HEK293 (cell line): ENCODE measurements around the gene WARS2.

ENCODE experiments used
- CTCF ChIA-PET: fragments of 350-600 bp; formaldehyde crosslinking; extraction: SDS; loops from one replicate; lab custom pipeline; 2021; ENCODE audit warnings: antibody characterized with exemption; lab: Yijun Ruan, JAX
- POLR2A ChIA-PET: fragments of 300-600 bp; formaldehyde crosslinking; extraction: SDS; loops from one replicate; lab custom pipeline; 2020; ENCODE audit warnings: antibody characterized with exemption, inconsistent platforms; lab: Yijun Ruan, JAX
- H3K27ac ChIP-seq: fragments of 200-500 bp; sonication (Bioruptor generic); 2 replicates; pipeline ENCODE4 v1.5.1; 2014; ENCODE audit warnings: low read depth, low read length, control low read depth, inconsistent platforms; ENCODE audit errors: extremely low read depth
- H3K36me3 ChIP-seq, 2 experiments: fragments of 200-500 bp in 1 of 2; sonication (Bioruptor generic) in 1 of 2; 1 replicate in 1 of 2; 2 replicates in 1 of 2; pipeline ENCODE4 v1.5.1; 2014 to 2017; ENCODE audit warnings: inconsistent platforms in 2 of 2, low read length in 2 of 2; ENCODE audit not compliant: control insufficient read depth in 2 of 2, insufficient read depth in 1 of 2
- H3K4me1 ChIP-seq: fragments of 200-500 bp; sonication (Bioruptor generic); 2 replicates; pipeline ENCODE4 v1.5.1; 2014; ENCODE audit warnings: mild to moderate bottlenecking, low read length, inconsistent platforms; ENCODE audit not compliant: control insufficient read depth, insufficient read depth
- H3K4me3 ChIP-seq: 2 replicates; pipeline ENCODE4 v1.5.1; 2011; ENCODE audit warnings: low read depth, mild to moderate bottlenecking, control low read depth, low read length, moderate library complexity
- H3K9me3 ChIP-seq: fragments of 200-500 bp; sonication (Bioruptor generic); 2 replicates; pipeline ENCODE4 v1.5.1; 2014; ENCODE audit warnings: low read depth, low read length, inconsistent platforms; ENCODE audit not compliant: control insufficient read depth, insufficient read depth
- ZNF169 ChIP-seq: fragments of 450-650 bp; formaldehyde crosslinking; IDR thresholded peaks from 2 replicates; pipeline ENCODE4 v1.5.1; 2016; ENCODE audit warnings: missing biosample characterization, missing genetic modification characterization
- ZNF341 ChIP-seq: fragments of 450-650 bp; formaldehyde crosslinking; IDR thresholded peaks from 2 replicates; pipeline ENCODE4; 2016; ENCODE audit warnings: low read depth, missing biosample characterization, missing genetic modification characterization
- ZNF366 ChIP-seq: fragments of 450-650 bp; formaldehyde crosslinking; conservative IDR thresholded peaks from 2 replicates; pipeline ENCODE4 v1.5.1; 2016; ENCODE audit warnings: missing biosample characterization, missing genetic modification characterization
- ZNF433 ChIP-seq: fragments of 450-650 bp; formaldehyde crosslinking; IDR thresholded peaks from 2 replicates; pipeline ENCODE4 v1.5.1; 2016; ENCODE audit warnings: missing biosample characterization, missing genetic modification characterization, low read depth
- ZNF585B ChIP-seq: fragments of 450-650 bp; formaldehyde crosslinking; IDR thresholded peaks from 2 replicates; pipeline ENCODE4 v1.5.1; 2016; ENCODE audit warnings: missing biosample characterization, missing genetic modification characterization
- ZNF629 ChIP-seq: fragments of 450-650 bp; formaldehyde crosslinking; IDR thresholded peaks from 2 replicates; pipeline ENCODE4 v1.5.1; 2017; ENCODE audit warnings: missing biosample characterization, missing genetic modification characterization
- ZNF707 ChIP-seq: fragments of 450-650 bp; formaldehyde crosslinking; IDR thresholded peaks from 2 replicates; pipeline ENCODE4 v1.5.1; 2016; ENCODE audit warnings: missing biosample characterization, missing genetic modification characterization
- TF ChIP-seq, protein P1 (sequence below): fragments of 450-650 bp; formaldehyde crosslinking; IDR thresholded peaks from 2 replicates; pipeline ENCODE4 v1.5.1; 2016; ENCODE audit warnings: missing biosample characterization, missing genetic modification characterization
- TF ChIP-seq, protein P2 (sequence below): fragments of 450-650 bp; IDR thresholded peaks from 2 replicates; pipeline ENCODE4 v1.5.1; 2018; ENCODE audit warnings: missing biosample characterization, mild to moderate bottlenecking, missing genetic modification characterization
- TF ChIP-seq, protein P3 (sequence below): fragments of 450-650 bp; formaldehyde crosslinking; IDR thresholded peaks from 2 replicates; pipeline ENCODE4 v1.5.1; 2016; ENCODE audit warnings: missing biosample characterization, missing genetic modification characterization, low read depth
- TF ChIP-seq, protein P4 (sequence below): fragments of 450-650 bp; formaldehyde crosslinking; IDR thresholded peaks from 2 replicates; pipeline ENCODE4 v1.5.1; 2016; ENCODE audit warnings: missing biosample characterization, missing genetic modification characterization

WARS2 gene

DNA sequence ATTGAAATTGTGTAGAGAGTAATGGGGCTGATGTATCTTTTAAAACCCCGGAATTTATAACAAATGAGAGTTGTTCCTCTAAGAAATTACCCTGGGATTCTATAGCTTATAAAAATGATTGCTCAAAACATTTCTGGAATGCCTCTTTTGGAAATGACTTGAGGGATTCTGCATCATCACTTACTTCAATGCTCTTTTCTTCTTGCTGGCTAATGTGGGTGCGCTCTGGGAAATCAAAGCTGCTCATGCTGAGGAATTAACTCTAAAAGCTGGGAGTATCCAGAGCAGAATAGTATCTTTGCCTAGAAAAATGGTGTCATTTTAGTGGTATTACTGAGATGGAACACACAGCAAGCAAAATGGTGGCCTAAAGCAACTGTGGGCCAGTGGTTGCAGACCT lies 129.3 kb downstream of the WARS2 start (continued):
- TF ChIP-seq ZNF341 (tag by site-specific recombination) (no peak), ZNF707 (tag by site-specific recombination) (no peak), ZNF169 (tag by site-specific recombination) (no peak)
- TF ChIP-seq, protein P1, sequence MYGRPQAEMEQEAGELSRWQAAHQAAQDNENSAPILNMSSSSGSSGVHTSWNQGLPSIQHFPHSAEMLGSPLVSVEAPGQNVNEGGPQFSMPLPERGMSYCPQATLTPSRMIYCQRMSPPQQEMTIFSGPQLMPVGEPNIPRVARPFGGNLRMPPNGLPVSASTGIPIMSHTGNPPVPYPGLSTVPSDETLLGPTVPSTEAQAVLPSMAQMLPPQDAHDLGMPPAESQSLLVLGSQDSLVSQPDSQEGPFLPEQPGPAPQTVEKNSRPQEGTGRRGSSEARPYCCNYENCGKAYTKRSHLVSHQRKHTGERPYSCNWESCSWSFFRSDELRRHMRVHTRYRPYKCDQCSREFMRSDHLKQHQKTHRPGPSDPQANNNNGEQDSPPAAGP (tag by site-specific recombination) = no peak
- TF ChIP-seq, protein P2, sequence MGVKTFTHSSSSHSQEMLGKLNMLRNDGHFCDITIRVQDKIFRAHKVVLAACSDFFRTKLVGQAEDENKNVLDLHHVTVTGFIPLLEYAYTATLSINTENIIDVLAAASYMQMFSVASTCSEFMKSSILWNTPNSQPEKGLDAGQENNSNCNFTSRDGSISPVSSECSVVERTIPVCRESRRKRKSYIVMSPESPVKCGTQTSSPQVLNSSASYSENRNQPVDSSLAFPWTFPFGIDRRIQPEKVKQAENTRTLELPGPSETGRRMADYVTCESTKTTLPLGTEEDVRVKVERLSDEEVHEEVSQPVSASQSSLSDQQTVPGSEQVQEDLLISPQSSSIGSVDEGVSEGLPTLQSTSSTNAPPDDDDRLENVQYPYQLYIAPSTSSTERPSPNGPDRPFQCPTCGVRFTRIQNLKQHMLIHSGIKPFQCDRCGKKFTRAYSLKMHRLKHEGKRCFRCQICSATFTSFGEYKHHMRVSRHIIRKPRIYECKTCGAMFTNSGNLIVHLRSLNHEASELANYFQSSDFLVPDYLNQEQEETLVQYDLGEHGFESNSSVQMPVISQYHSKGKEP (tag by site-specific recombination) = no peak
- TF ChIP-seq, protein P3, sequence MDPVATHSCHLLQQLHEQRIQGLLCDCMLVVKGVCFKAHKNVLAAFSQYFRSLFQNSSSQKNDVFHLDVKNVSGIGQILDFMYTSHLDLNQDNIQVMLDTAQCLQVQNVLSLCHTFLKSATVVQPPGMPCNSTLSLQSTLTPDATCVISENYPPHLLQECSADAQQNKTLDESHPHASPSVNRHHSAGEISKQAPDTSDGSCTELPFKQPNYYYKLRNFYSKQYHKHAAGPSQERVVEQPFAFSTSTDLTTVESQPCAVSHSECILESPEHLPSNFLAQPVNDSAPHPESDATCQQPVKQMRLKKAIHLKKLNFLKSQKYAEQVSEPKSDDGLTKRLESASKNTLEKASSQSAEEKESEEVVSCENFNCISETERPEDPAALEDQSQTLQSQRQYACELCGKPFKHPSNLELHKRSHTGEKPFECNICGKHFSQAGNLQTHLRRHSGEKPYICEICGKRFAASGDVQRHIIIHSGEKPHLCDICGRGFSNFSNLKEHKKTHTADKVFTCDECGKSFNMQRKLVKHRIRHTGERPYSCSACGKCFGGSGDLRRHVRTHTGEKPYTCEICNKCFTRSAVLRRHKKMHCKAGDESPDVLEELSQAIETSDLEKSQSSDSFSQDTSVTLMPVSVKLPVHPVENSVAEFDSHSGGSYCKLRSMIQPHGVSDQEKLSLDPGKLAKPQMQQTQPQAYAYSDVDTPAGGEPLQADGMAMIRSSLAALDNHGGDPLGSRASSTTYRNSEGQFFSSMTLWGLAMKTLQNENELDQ (tag by site-specific recombination) = no peak

DNA sequence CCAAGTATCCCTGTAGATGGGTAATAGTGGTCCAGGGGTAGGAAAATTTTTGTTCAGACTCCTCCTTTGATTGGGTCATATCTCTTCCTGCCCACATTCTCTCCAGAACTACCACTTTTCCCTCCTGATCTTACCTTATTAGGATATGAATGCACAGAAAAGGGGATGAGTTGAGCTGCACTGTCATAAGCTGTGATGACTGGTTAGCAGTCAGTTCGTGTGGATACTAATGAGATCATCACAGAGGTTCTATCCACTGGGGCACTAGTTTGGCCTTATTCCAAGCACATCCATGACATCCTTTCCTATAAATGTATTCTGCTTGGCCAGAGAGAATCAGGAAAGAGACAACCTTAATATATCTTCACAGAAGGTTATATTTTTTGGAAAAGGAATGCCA lies 130.3 kb downstream of the WARS2 start:
- POLR2A ChIA-PET = no interaction called here
- no peaks in the 10 kb centered on the region for H3K36me3 ChIP-seq
- CTCF ChIA-PET = no interaction called here
- no peak overlapping the region for H3K4me3 ChIP-seq
- H3K4me1 ChIP-seq = no peaks in the 10 kb centered on the region
- no peak overlapping the region for H3K27ac ChIP-seq
- no peaks in the 10 kb centered on the region for H3K9me3 ChIP-seq
- TF ChIP-seq ZNF433 (tag by site-specific recombination) (no peak), ZNF629 (tag by site-specific recombination) (0 out of 2 replicates have a peak, but pooled peaks have one; percentile 21), ZNF366 (tag by site-specific recombination) (0 out of 2 replicates have a peak, but pooled peaks have one; percentile 16)

DNA sequence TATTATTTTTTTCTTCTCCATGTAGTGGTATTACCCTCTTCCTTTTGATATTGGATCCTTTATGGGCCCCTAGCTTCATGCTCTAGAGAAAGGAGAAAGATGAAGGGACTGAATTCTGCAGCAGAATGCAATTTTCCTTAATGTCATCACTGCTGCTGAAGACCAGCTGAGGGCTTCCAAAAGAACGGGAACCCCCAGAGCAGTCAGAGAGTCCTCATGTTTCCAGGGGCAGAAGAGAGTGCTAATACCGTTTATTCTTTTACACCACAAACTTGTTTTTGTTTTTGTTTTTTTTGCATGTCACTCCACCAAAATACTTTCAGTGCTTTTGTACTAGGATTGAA lies 131.2 kb downstream of the WARS2 start:
- H3K4me3 ChIP-seq = no peak overlapping the region
- CTCF ChIA-PET = interaction anchor here (0.6 to 1.9 kb wide), 13 partner anchors 37 to 1057 kb away, joined by 3 to 8 read pairs (median 3); no protein-coding TSS in a partner anchor
- no peaks in the 10 kb centered on the region for H3K36me3 ChIP-seq
- no peak overlapping the region for H3K27ac ChIP-seq
- TF ChIP-seq, protein P4, sequence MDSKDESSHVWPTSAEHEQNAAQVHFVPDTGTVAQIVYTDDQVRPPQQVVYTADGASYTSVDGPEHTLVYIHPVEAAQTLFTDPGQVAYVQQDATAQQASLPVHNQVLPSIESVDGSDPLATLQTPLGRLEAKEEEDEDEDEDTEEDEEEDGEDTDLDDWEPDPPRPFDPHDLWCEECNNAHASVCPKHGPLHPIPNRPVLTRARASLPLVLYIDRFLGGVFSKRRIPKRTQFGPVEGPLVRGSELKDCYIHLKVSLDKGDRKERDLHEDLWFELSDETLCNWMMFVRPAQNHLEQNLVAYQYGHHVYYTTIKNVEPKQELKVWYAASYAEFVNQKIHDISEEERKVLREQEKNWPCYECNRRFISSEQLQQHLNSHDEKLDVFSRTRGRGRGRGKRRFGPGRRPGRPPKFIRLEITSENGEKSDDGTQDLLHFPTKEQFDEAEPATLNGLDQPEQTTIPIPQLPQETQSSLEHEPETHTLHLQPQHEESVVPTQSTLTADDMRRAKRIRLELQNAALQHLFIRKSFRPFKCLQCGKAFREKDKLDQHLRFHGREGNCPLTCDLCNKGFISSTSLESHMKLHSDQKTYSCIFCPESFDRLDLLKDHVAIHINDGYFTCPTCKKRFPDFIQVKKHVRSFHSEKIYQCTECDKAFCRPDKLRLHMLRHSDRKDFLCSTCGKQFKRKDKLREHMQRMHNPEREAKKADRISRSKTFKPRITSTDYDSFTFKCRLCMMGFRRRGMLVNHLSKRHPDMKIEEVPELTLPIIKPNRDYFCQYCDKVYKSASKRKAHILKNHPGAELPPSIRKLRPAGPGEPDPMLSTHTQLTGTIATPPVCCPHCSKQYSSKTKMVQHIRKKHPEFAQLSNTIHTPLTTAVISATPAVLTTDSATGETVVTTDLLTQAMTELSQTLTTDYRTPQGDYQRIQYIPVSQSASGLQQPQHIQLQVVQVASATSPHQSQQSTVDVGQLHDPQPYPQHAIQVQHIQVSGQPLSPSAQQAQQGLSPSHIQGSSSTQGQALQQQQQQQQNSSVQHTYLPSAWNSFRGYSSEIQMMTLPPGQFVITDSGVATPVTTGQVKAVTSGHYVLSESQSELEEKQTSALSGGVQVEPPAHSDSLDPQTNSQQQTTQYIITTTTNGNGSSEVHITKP (tag by site-specific recombination) = peak; percentile 40; the same call in 1 of the 2 replicates
- TF ChIP-seq ZNF585B (tag by site-specific recombination) = no peak
- TF ChIP-seq, all 188 proteins: peak for 1
- no peaks in the 10 kb centered on the region for H3K9me3 ChIP-seq
- H3K4me1 ChIP-seq = no peaks in the 10 kb centered on the region
- POLR2A ChIA-PET = interaction anchor here (0.6 kb wide), 1 partner anchor 12 kb away, joined by 3 read pairs; no protein-coding TSS in a partner anchor
